HFF-Myc (cell line): Measurements from ENCODE around the gene TSPAN18.

ENCODE experiments used
- DNase-seq: peaks from one replicate; pipeline ENCODE4 v3.0.0-alpha.2; 2011; ENCODE audit warnings: low read depth; ENCODE audit errors: extremely low read depth
- H3K4me3 ChIP-seq: replicated peaks from 2 replicates; pipeline ENCODE4 v1.5.1; 2011; ENCODE audit warnings: low read depth, mild to moderate bottlenecking, control low read depth, low read length
- TF ChIP-seq, protein P1 (sequence below): IDR thresholded peaks from 2 replicates; pipeline ENCODE4 v1.5.1; 2012; ENCODE audit warnings: mild to moderate bottlenecking, low read depth, low read length, control low read depth; ENCODE audit errors: missing control alignments

TSPAN18 gene

GRCh38 chr11:44808053-44808753 lies 81.4 kb downstream of the TSPAN18 start:
- TF ChIP-seq, protein P1, sequence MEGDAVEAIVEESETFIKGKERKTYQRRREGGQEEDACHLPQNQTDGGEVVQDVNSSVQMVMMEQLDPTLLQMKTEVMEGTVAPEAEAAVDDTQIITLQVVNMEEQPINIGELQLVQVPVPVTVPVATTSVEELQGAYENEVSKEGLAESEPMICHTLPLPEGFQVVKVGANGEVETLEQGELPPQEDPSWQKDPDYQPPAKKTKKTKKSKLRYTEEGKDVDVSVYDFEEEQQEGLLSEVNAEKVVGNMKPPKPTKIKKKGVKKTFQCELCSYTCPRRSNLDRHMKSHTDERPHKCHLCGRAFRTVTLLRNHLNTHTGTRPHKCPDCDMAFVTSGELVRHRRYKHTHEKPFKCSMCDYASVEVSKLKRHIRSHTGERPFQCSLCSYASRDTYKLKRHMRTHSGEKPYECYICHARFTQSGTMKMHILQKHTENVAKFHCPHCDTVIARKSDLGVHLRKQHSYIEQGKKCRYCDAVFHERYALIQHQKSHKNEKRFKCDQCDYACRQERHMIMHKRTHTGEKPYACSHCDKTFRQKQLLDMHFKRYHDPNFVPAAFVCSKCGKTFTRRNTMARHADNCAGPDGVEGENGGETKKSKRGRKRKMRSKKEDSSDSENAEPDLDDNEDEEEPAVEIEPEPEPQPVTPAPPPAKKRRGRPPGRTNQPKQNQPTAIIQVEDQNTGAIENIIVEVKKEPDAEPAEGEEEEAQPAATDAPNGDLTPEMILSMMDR = no peak
- H3K4me3 ChIP-seq = no peak overlapping the region
- DNase-seq = no peak

- H3K4me3 ChIP-seq = no peak overlapping the region
- TF ChIP-seq, protein P1 = no peak
- no peak for DNase-seq
These were observed 82.5 kb downstream of the TSPAN18 start for GRCh38 chr11:44809283-44809682.

DNA sequence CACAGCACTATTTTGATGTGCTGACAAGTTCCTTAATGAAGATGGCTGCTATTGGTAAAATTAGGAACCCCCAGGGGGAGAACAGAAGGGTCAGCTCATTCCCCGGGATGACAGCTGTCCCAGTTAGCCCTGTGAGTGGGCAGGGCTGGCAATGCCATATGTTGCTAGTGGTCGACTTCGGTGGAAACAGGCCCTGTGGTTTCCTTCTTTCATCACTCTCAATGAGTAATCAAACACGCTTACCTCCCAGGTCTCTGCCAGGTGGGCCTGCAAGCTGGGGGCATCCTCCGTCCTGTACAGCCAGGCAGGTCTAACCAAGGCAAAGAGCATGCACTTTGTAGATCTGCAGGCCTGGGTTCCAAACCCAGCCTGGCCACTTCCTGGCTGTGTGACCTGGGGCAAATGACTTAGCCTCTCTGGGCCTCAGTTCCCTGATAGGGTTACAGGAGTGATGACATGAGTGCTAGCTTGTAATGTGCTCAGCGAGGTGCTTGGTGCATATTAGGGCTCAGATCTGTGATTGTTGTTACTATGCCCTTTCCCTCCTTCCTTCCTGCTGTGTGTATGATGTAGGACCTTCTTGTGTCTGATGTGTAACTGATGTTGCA lies 85.2 kb downstream of the TSPAN18 start:
- no peak overlapping the region for H3K4me3 ChIP-seq
- TF ChIP-seq, protein P1 = no peak
- no peak for DNase-seq

- no peak for DNase-seq
- TF ChIP-seq, protein P1 = no peak
- no peak overlapping the region for H3K4me3 ChIP-seq
These were observed 86.2 kb downstream of the TSPAN18 start for GRCh38 chr11:44812971-44813370.

DNA sequence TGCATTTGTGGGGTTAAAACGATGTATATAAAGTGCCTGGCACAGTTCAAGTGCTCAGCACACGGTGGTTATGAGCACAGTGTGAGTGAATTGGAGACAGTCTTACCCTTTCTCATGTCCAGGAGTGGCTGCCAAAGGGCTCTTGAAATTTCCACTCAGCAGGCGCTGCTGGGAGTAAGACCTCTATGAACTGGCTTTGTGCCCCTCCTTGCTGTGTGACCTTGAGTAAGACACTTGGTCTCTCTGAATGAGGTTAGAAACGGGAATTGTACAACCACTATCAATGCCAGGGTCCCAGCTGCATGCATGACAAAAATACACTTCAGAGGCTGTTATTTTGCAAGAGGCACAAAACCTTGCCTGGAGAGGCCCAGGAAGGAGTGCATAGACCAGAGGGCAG lies 86.6 kb downstream of the TSPAN18 start:
- no peak for DNase-seq
- H3K4me3 ChIP-seq = no peak overlapping the region
- TF ChIP-seq, protein P1 = no peak

DNA sequence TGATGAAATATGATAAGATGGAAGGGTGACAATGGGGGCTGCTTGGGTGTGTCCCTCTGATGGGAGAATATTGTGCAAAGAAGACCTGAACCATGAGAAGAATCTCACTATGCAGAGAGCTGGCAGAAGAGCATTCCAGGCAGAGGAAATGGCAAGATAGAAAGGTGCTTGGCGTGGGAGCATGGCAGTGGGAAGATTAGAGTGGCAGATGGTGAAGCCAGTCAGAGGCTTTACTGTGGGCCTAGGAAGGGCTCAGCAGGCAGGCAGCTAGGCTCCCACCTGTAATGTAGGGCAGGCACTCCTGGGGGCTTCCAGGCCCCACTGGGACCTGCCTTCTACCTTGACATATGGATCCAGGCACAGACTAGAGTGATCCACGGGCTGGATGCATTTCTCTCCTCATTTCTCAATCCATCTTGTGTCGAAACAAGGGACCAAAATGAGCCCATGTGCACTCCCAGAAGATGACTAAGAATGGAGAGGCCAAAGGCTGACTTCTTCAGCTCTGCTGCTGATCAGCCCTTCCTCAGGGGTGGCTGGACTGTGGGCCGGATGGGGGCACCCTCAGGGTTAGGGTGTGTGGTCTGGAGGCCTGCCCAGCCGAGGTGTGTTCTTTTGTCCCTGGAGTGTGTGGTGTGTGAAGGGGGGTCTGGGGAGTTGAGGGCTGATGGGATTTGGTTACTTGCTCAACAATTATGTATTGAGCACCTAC lies 88.3 kb downstream of the TSPAN18 start:
- TF ChIP-seq, protein P1 = no peak
- H3K4me3 ChIP-seq = no peak overlapping the region
- DNase-seq = no peak
